ENCODE data around the gene PODXL2. TPM values are rescaled to one million over a fixed set of nuclear protein-coding genes. Genes with fewer than 3 reads are reported as not detected.
"Not testable (repeated sequence)": the region's sequence is repeated elsewhere in the genome, so short reads cannot be mapped to it uniquely, and the experiment has no call there.

PODXL2 gene
- total and polyA plus RNA-seq, 2 of the 8 experiments (the other 6 are each of a cell fraction or from before 2014, with no cell fraction given), result 27.6 to 31.6 TPM

GRCh38 chr3:127654993-127655392 is 26.0 kb downstream of the PODXL2 start:
- H3K79me1 ChIP-seq (ENCODE audit: low read depth, low read length); H3K27ac ChIP-seq (ENCODE audit: low read depth, low read length): not testable (repeated sequence)

More at GRCh38 chr3:127654993-127655392, 26.0 kb downstream of the PODXL2 start:
- not testable (repeated sequence) for H3K9ac ChIP-seq (replicated peaks in 1 of 4; ENCODE audit: extremely low read depth in 1 of 4, low read depth in 3 of 4, low read length in 3 of 4); H3K4me1 ChIP-seq (replicated peaks in 1 of 4; ENCODE audit: control insufficient read depth in 3 of 4, insufficient read depth in 4 of 4, low read length in 3 of 4); H3K23ac ChIP-seq (ENCODE audit: insufficient read length); H4K20me1 ChIP-seq (replicated peaks in 1 of 2; ENCODE audit: control insufficient read depth in 1 of 2, insufficient read depth in 2 of 2, low read length in 2 of 2); H3K36me3 ChIP-seq (ENCODE audit: control insufficient read depth in 2 of 4, insufficient read depth in 4 of 4, low read length in 3 of 4); H2BK15ac ChIP-seq (ENCODE audit: low read length); H3K18ac ChIP-seq (ENCODE audit: extremely low read depth, low read length); H2AK5ac ChIP-seq (ENCODE audit: low read depth, low read length); H4K5ac ChIP-seq (ENCODE audit: insufficient read length, low read depth, low read length); H3K4me2 ChIP-seq (ENCODE audit: insufficient read depth in 1 of 2, low read depth in 2 of 2, low read length in 2 of 2); H2BK5ac ChIP-seq (ENCODE audit: low read depth, low read length); DNase-seq (ENCODE audit: low read depth in 1 of 2, low spot score in 2 of 2); H3K79me2 ChIP-seq (ENCODE audit: control insufficient read depth in 1 of 2, insufficient read depth in 2 of 2, low read length in 2 of 2); H3K23me2 ChIP-seq (ENCODE audit: low read depth, low read length); H4K91ac ChIP-seq (replicated peaks; ENCODE audit: insufficient read length, low read length); H2BK20ac ChIP-seq (ENCODE audit: low read length); H2BK120ac ChIP-seq (replicated peaks; ENCODE audit: low read depth, low read length); H2BK12ac ChIP-seq (ENCODE audit: low read depth, low read length); H3K56ac ChIP-seq (replicated peaks; ENCODE audit: insufficient read length, low read depth, low read length); H3K14ac ChIP-seq (ENCODE audit: insufficient read length); H3K9me3 ChIP-seq (ENCODE audit: insufficient read depth in 2 of 2, low read depth in 1 of 2, low read length in 1 of 2); H3K4ac ChIP-seq (replicated peaks; ENCODE audit: insufficient read length, low read depth, low read length); H2AFZ ChIP-seq (ENCODE audit: low read length); FAIRE-seq; H3K4me3 ChIP-seq (ENCODE audit: extremely low read depth in 1 of 4, insufficient read depth in 2 of 4, low read depth in 3 of 4, low read length in 4 of 4); H3K27me3 ChIP-seq (replicated peaks in 1 of 4; ENCODE audit: control insufficient read depth in 3 of 4, extremely low read depth in 1 of 4, insufficient read depth in 3 of 4, low read length in 3 of 4); H4K8ac ChIP-seq (ENCODE audit: extremely low read depth, insufficient read depth, low read length)
- WGBS, 2 experiments (ENCODE audit: extremely low coverage in 1 of 2, insufficient coverage in 1 of 2, insufficient read length in 1 of 2, insufficient replicate concordance in 2 of 2, low coverage in 1 of 2, low lambda C conversion rate in 2 of 2, missing lambda C conversion rate in 1 of 2), result 97% methylated on average over 6 of the region's 6 CpGs; no CpG with 5 or more reads in 1 of the 2 experiments
- CTCF ChIA-PET (ENCODE audit: partially characterized antibody), result interaction anchor here (0.6 to 1.9 kb wide), 4 partner anchors 10 to 179 kb away, joined by 3 to 7 read pairs (median 3); no protein-coding TSS in a partner anchor
- POLR2A ChIA-PET (ENCODE audit: partially characterized antibody), result interaction anchor here (1.7 kb wide), 1 partner anchor 56 kb away, joined by 5 read pairs; no protein-coding TSS in a partner anchor

Data from H1 (cell line).